NCI-H774 (cell line): ENCODE measurements around the gene ADCY3.

Source experiments
- DNase-seq: peaks from one replicate; lab custom pipeline; 2025; lab: John Stamatoyannopoulos, UW

ADCY3 gene

GRCh38 chr2:24874035-24874434, 46.0 kb downstream of the ADCY3 start:
- no peak for DNase-seq

GRCh38 chr2:24873619-24874018, 46.4 kb downstream of the ADCY3 start:
- DNase-seq, result no peak

GRCh38 chr2:24872344-24873115, 47.5 kb downstream of the ADCY3 start:
- no peak for DNase-seq

- DNase-seq, result no peak
Observed at GRCh38 chr2:24871852-24872333, 48.1 kb downstream of the ADCY3 start.

GRCh38 chr2:24870891-24871705, 48.9 kb downstream of the ADCY3 start:
- DNase-seq, result no peak

- no peak for DNase-seq
Observed at GRCh38 chr2:24870440-24870839, 49.6 kb downstream of the ADCY3 start.

- DNase-seq, result no peak
Observed at GRCh38 chr2:24866946-24867345, 53.1 kb downstream of the ADCY3 start.

GRCh38 chr2:24863641-24864040, 56.4 kb downstream of the ADCY3 start:
- DNase-seq, result no peak

- no peak for DNase-seq
Observed at GRCh38 chr2:24861500-24861899, 58.5 kb downstream of the ADCY3 start.

GRCh38 chr2:24860631-24861030, 59.4 kb downstream of the ADCY3 start:
- no peak for DNase-seq

GRCh38 chr2:24859968-24860600, 60.0 kb downstream of the ADCY3 start:
- DNase-seq, result no peak

GRCh38 chr2:24858996-24859395, 61.0 kb downstream of the ADCY3 start:
- no peak for DNase-seq

- DNase-seq, result no peak
Observed at GRCh38 chr2:24857746-24858145, 62.3 kb downstream of the ADCY3 start.

- no peak for DNase-seq
Observed at GRCh38 chr2:24856791-24857211, 63.2 kb downstream of the ADCY3 start.

GRCh38 chr2:24855726-24856125, 64.3 kb downstream of the ADCY3 start:
- DNase-seq, result no peak

GRCh38 chr2:24855022-24855622, 64.9 kb downstream of the ADCY3 start:
- no peak for DNase-seq

GRCh38 chr2:24853996-24854395, 66.0 kb downstream of the ADCY3 start:
- no peak for DNase-seq

- no peak for DNase-seq
Observed at GRCh38 chr2:24853046-24853445, 67.0 kb downstream of the ADCY3 start.

- no peak for DNase-seq
Observed at GRCh38 chr2:24852431-24853020, 67.5 kb downstream of the ADCY3 start.

- DNase-seq, result no peak
Observed at GRCh38 chr2:24852026-24852425, 68.0 kb downstream of the ADCY3 start.

GRCh38 chr2:24850944-24851343, 69.1 kb downstream of the ADCY3 start:
- DNase-seq, result no peak

- DNase-seq, result no peak
Observed at GRCh38 chr2:24845691-24846090, 74.3 kb downstream of the ADCY3 start.
